Measurements from ENCODE around the gene TPO.

The TPO gene

GRCh38 chr2:1492711-1493430 is 79.6 kb downstream of the TPO start:
- Histone ChIP-seq H3K9me2 (replicated peaks; ENCODE audit: insufficient read depth, low read length) (no peaks in the 10 kb centered on the region), H3K4me1 (ENCODE audit: low read length) (no peaks in the 10 kb centered on the region), H3F3A (ENCODE audit: insufficient read depth, low read length) (no peaks in the 10 kb centered on the region), H3K36me3 (replicated peaks; ENCODE audit: insufficient read depth, low read length) (no peaks in the 10 kb centered on the region), H3K27me3 (replicated peaks; ENCODE audit: insufficient read depth, low read length) (no peaks in the 10 kb centered on the region), H3K4me2 (ENCODE audit: low read depth, low read length) (no peak overlapping the region), H3K79me2 (ENCODE audit: low read length) (no peaks in the 10 kb centered on the region), H4K20me1 (ENCODE audit: insufficient read depth, low read length) (no peaks in the 10 kb centered on the region), H3K4me3 (ENCODE audit: low read length) (no peak overlapping the region), H2AFZ (ENCODE audit: low read length) (no peak overlapping the region), H3K9me3 (replicated peaks; ENCODE audit: insufficient read depth, low read length) (no peaks in the 10 kb centered on the region), H3K9ac (ENCODE audit: low read length) (no peak overlapping the region), H3K27ac (ENCODE audit: low read length) (no peak overlapping the region)
- DNase-seq = no peak
- TF ChIP-seq EZH2 (optimal IDR thresholded peaks at IDR 0.05; ENCODE audit: low read depth, low read length) = no peak
- no peak for TF ChIP-seq CTCF (IDR thresholded peaks at IDR 0.05; ENCODE audit: low read length)
- no peak for TF ChIP-seq EZH2phosphoT487 (IDR thresholded peaks at IDR 0.05; ENCODE audit: low read length)

GRCh38 chr2:1493431-1494126 is 80.3 kb downstream of the TPO start:
- H3K36me3 ChIP-seq (replicated peaks; ENCODE audit: insufficient read depth, low read length) = no peaks in the 10 kb centered on the region
- no peak for TF ChIP-seq EZH2 (optimal IDR thresholded peaks at IDR 0.05; ENCODE audit: low read depth, low read length)
- TF ChIP-seq CTCF (IDR thresholded peaks at IDR 0.05; ENCODE audit: low read length) = no peak
- no peak for TF ChIP-seq EZH2phosphoT487 (IDR thresholded peaks at IDR 0.05; ENCODE audit: low read length)
- H3K9ac ChIP-seq (ENCODE audit: low read length) = no peak overlapping the region
- no peaks in the 10 kb centered on the region for H3K79me2 ChIP-seq (ENCODE audit: low read length)
- no peak for DNase-seq
- no peaks in the 10 kb centered on the region for H3K9me3 ChIP-seq (replicated peaks; ENCODE audit: insufficient read depth, low read length)
- H4K20me1 ChIP-seq (ENCODE audit: insufficient read depth, low read length) = no peaks in the 10 kb centered on the region
- H3K27ac ChIP-seq (ENCODE audit: low read length) = no peak overlapping the region
- no peaks in the 10 kb centered on the region for H3F3A ChIP-seq (ENCODE audit: insufficient read depth, low read length)
- no peak overlapping the region for H3K4me2 ChIP-seq (ENCODE audit: low read depth, low read length)
- H2AFZ ChIP-seq (ENCODE audit: low read length) = no peak overlapping the region
- no peaks in the 10 kb centered on the region for H3K27me3 ChIP-seq (replicated peaks; ENCODE audit: insufficient read depth, low read length)
- no peaks in the 10 kb centered on the region for H3K9me2 ChIP-seq (replicated peaks; ENCODE audit: insufficient read depth, low read length)
- H3K4me1 ChIP-seq (ENCODE audit: low read length) = no peaks in the 10 kb centered on the region
- H3K4me3 ChIP-seq (ENCODE audit: low read length) = no peak overlapping the region

GRCh38 chr2:1494257-1494656 is 81.0 kb downstream of the TPO start:
- Histone ChIP-seq H3K4me3 (ENCODE audit: low read length) (no peak overlapping the region), H3K79me2 (ENCODE audit: low read length) (no peaks in the 10 kb centered on the region), H3K36me3 (replicated peaks; ENCODE audit: insufficient read depth, low read length) (no peaks in the 10 kb centered on the region), H3K27ac (ENCODE audit: low read length) (no peak overlapping the region), H3K9me3 (replicated peaks; ENCODE audit: insufficient read depth, low read length) (no peaks in the 10 kb centered on the region), H3F3A (ENCODE audit: insufficient read depth, low read length) (no peaks in the 10 kb centered on the region), H3K27me3 (replicated peaks; ENCODE audit: insufficient read depth, low read length) (no peaks in the 10 kb centered on the region), H2AFZ (ENCODE audit: low read length) (no peak overlapping the region), H3K4me1 (ENCODE audit: low read length) (no peaks in the 10 kb centered on the region), H4K20me1 (ENCODE audit: insufficient read depth, low read length) (no peaks in the 10 kb centered on the region), H3K9ac (ENCODE audit: low read length) (no peak overlapping the region), H3K9me2 (replicated peaks; ENCODE audit: insufficient read depth, low read length) (no peaks in the 10 kb centered on the region), H3K4me2 (ENCODE audit: low read depth, low read length) (no peak overlapping the region)
- TF ChIP-seq CTCF (IDR thresholded peaks at IDR 0.05; ENCODE audit: low read length) (no peak), EZH2 (optimal IDR thresholded peaks at IDR 0.05; ENCODE audit: low read depth, low read length) (no peak), EZH2phosphoT487 (IDR thresholded peaks at IDR 0.05; ENCODE audit: low read length) (no peak)
- no peak for DNase-seq

Measured in MM.1S (cell line).